Thyroid gland (tissue), 4 donors: Measurements from ENCODE around the gene KRTAP6-1.

Source experiments
- POLR2A ChIP-seq, 2 donors: fragments of 450-650 bp; IDR thresholded peaks; one replicate each; pipeline ENCODE4 v1.6.1; 2017; ENCODE audit warnings: antibody characterized with exemption in 2 of 2, mild to moderate bottlenecking in 2 of 2, moderate library complexity in 1 of 2
- TF ChIP-seq, protein P1 (sequence below), 6 experiments: fragments of 200-600 bp in 3 of 6; fragments of 450-650 bp in 3 of 6; sonication (generic) in 3 of 6; IDR thresholded peaks; one replicate each; pipeline ENCODE4 v1.5.1; 2016 to 2019; ENCODE audit warnings: antibody characterized with exemption in 6 of 6, mild to moderate bottlenecking in 2 of 6, inconsistent platforms in 1 of 6, moderate library complexity in 1 of 6

GRCh38 chr21:30625449-30626165, 11.9 kb upstream of the KRTAP6-1 start:
- TF ChIP-seq, protein P1, sequence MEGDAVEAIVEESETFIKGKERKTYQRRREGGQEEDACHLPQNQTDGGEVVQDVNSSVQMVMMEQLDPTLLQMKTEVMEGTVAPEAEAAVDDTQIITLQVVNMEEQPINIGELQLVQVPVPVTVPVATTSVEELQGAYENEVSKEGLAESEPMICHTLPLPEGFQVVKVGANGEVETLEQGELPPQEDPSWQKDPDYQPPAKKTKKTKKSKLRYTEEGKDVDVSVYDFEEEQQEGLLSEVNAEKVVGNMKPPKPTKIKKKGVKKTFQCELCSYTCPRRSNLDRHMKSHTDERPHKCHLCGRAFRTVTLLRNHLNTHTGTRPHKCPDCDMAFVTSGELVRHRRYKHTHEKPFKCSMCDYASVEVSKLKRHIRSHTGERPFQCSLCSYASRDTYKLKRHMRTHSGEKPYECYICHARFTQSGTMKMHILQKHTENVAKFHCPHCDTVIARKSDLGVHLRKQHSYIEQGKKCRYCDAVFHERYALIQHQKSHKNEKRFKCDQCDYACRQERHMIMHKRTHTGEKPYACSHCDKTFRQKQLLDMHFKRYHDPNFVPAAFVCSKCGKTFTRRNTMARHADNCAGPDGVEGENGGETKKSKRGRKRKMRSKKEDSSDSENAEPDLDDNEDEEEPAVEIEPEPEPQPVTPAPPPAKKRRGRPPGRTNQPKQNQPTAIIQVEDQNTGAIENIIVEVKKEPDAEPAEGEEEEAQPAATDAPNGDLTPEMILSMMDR (IDR thresholded peaks at IDR 0.05): no peak
- TF ChIP-seq POLR2A (IDR thresholded peaks at IDR 0.05): no peak
